HCT116 (cell line): ENCODE results near the gene ZBTB7C. TPM values are rescaled to one million over a fixed set of nuclear protein-coding genes. Genes with fewer than 3 reads are reported as not detected.

ENCODE experiments used
- ATAC-seq: fragments of 200-7000 bp; cut with Tn5 transposase; 2 replicates; pipeline ENCODE4 v1.9.1; 2020; ENCODE audit warnings: mild to moderate bottlenecking, moderate library complexity
- BruUV-seq: library from RNA; stranded (reverse); fragments of 400-500 nt; replicated peaks from 2 replicates; lab custom pipeline; 2021; lab: Mats Ljungman, UMichigan
- CTCF ChIA-PET: fragments of 300-600 bp; sonication (Branson Sonifier 250); formaldehyde crosslinking; loops from one replicate; lab custom pipeline; 2021; ENCODE audit warnings: antibody characterized with exemption; lab: Charles Lee
- POLR2A ChIA-PET: fragments of 300-600, 350-600 bp; sonication (Branson Sonifier 250); formaldehyde crosslinking; loops from one replicate; lab custom pipeline; 2021; ENCODE audit warnings: antibody characterized with exemption; lab: Charles Lee
- RAD21 ChIA-PET, 2 experiments: fragments of 300-600 bp; sonication (Branson Sonifier 250); formaldehyde crosslinking; loops; one replicate each; lab custom pipeline; 2023; ENCODE audit warnings: low total read pairs in 2 of 2; ENCODE audit not compliant: uncharacterized antibody in 2 of 2, unreplicated experiment in 2 of 2, low non-redundant PET in 1 of 2; lab: Charles Lee
- DNase-seq: peaks from one replicate; pipeline ENCODE4 v3.0.0-alpha.2; 2010; ENCODE audit warnings: low read depth, low spot score
- H2AFZ ChIP-seq: fragments of 200-600 bp; shearing (Covaris generic), sonication (generic); 2 replicates; pipeline ENCODE4 v1.6.1; 2017; ENCODE audit warnings: low read depth, mixed run types, mixed read lengths, antibody characterized with exemption, low read length; ENCODE audit not compliant: poor library complexity, severe bottlenecking
- H3K27ac ChIP-seq: 2 replicates; pipeline ENCODE4 v1.5.1; 2012; ENCODE audit warnings: low read depth, low read length
- H3K27me3 ChIP-seq: fragments of 200-600 bp; sonication (generic); 2 replicates; pipeline ENCODE4 v1.6.1; 2016; ENCODE audit warnings: mixed run types, low read length, mixed read lengths; ENCODE audit not compliant: insufficient read depth
- H3K36me3 ChIP-seq, 2 experiments: fragments of 200-500 bp in 1 of 2; fragments of 200-600 bp in 1 of 2; sonication (Bioruptor generic) in 1 of 2; sonication (generic) in 1 of 2; 2 replicates each; pipeline versions ENCODE4 v1.5.1 to v1.6.1; 2014 to 2016; ENCODE audit warnings: low read length in 2 of 2, inconsistent platforms in 1 of 2, mixed read lengths in 1 of 2, mixed run types in 1 of 2; ENCODE audit not compliant: insufficient read depth in 2 of 2, control insufficient read depth in 1 of 2
- H3K4me1 ChIP-seq, 2 experiments: fragments of 200-600 bp in 1 of 2; sonication (generic) in 1 of 2; 2 replicates each; pipeline versions ENCODE4 v1.5.1 to v1.6.1; 2012 to 2017; ENCODE audit warnings: low read length in 2 of 2, inconsistent platforms in 1 of 2, mild to moderate bottlenecking in 1 of 2, mixed read lengths in 1 of 2, mixed run types in 1 of 2, moderate library complexity in 1 of 2; ENCODE audit not compliant: insufficient read depth in 2 of 2, control insufficient read depth in 1 of 2
- H3K4me2 ChIP-seq: fragments of 200-600 bp; sonication (generic); 2 replicates; pipeline ENCODE4 v1.6.1; 2017; ENCODE audit warnings: mixed run types, low read length, mixed read lengths
- H3K4me3 ChIP-seq, 2 experiments: fragments of 200-600 bp in 1 of 2; sonication (generic) in 1 of 2; replicated peaks in 1 of 2; 2 replicates each; pipeline ENCODE4 v1.5.1; 2011 to 2016; ENCODE audit warnings: low read length in 2 of 2, control low read depth in 1 of 2, low read depth in 1 of 2, mild to moderate bottlenecking in 1 of 2, mixed read lengths in 1 of 2, mixed run types in 1 of 2
- H3K79me2 ChIP-seq: fragments of 200-600 bp; sonication (generic); 2 replicates; pipeline ENCODE4 v1.6.1; 2017; ENCODE audit warnings: mild to moderate bottlenecking, mixed run types, low read length, moderate library complexity, mixed read lengths; ENCODE audit not compliant: insufficient read depth
- H3K9ac ChIP-seq: fragments of 200-600 bp; sonication (generic); 2 replicates; pipeline ENCODE4 v1.6.1; 2016; ENCODE audit warnings: low read length, mixed read lengths
- H3K9me2 ChIP-seq: fragments of 200-600 bp; sonication (generic), shearing (Covaris generic); 2 replicates; pipeline ENCODE4 v1.6.1; 2017; ENCODE audit warnings: mixed run types, mild to moderate bottlenecking, moderate library complexity; ENCODE audit not compliant: insufficient read depth
- H3K9me3 ChIP-seq, 2 experiments: fragments of 200-500 bp in 1 of 2; fragments of 200-600 bp in 1 of 2; sonication (Bioruptor generic) in 1 of 2; sonication (generic) in 1 of 2; 2 replicates each; pipeline ENCODE4 v1.6.1; 2014 to 2017; ENCODE audit warnings: low read length in 2 of 2, mixed read lengths in 2 of 2, inconsistent platforms in 1 of 2, low read depth in 1 of 2, mild to moderate bottlenecking in 1 of 2, mixed run types in 1 of 2, moderate library complexity in 1 of 2; ENCODE audit not compliant: control insufficient read depth in 1 of 2, insufficient read depth in 1 of 2
- H4K20me1 ChIP-seq: fragments of 200-600 bp; sonication (generic), shearing (Covaris generic); 2 replicates; pipeline ENCODE4 v1.6.1; 2017; ENCODE audit warnings: mixed run types, mild to moderate bottlenecking, moderate library complexity; ENCODE audit not compliant: insufficient read depth
- EGR1 ChIP-seq: IDR thresholded peaks from 2 replicates; pipeline ENCODE4 v1.6.1; 2012; ENCODE audit warnings: low read depth
- POLR2A ChIP-seq: IDR thresholded peaks from 2 replicates; pipeline ENCODE4 v1.7.0; 2011; ENCODE audit warnings: borderline replicate concordance; ENCODE audit not compliant: insufficient read depth, insufficient read length; ENCODE audit errors: extremely low read depth
- SP1 ChIP-seq: IDR thresholded peaks from 2 replicates; pipeline ENCODE4 v1.6.1; 2012; ENCODE audit warnings: low read depth
- intact Hi-C: fragments of 100-400 bp; cut with micrococcal nuclease; formaldehyde crosslinking; loops from 2 replicates; pipeline ENCODE4 v1.10.0; 2022
- total RNA-seq: library from RNA; stranded (reverse); gene quantifications from one replicate; pipeline ENCODE4 v1.2.1, GENCODE V29; 2021; ENCODE audit not compliant: unreplicated experiment

The ZBTB7C gene
- total RNA-seq, 1 experiment from 2014 or later: 0.37 TPM

- CTCF ChIA-PET: no interaction called here
- BruUV-seq: no TSS peak
- POLR2A ChIA-PET: no interaction called here
- H3K27ac ChIP-seq: no peak overlapping the region
- H3K36me3 ChIP-seq: no peaks in the 10 kb centered on the region
- DNase-seq: no peak
- intact Hi-C loops: no loop called here
- RAD21 ChIA-PET: no interaction called here
- no peak overlapping the region for H3K9ac ChIP-seq
- H3K4me3 ChIP-seq: no peak overlapping the region
- no peak overlapping the region for H2AFZ ChIP-seq
- TF ChIP-seq SP1: no peak
- ATAC-seq: no peak
- H3K27me3 ChIP-seq: no peaks in the 10 kb centered on the region
- H3K79me2 ChIP-seq: no peaks in the 10 kb centered on the region
- H3K9me2 ChIP-seq: no peaks in the 10 kb centered on the region
- H3K4me2 ChIP-seq: no peak overlapping the region
- H4K20me1 ChIP-seq: no peaks in the 10 kb centered on the region
- no peaks in the 10 kb centered on the region for H3K9me3 ChIP-seq
- peaks cover 9% of the 10 kb centered on the region in 2 experiments for H3K4me1 ChIP-seq
These were observed 100.2 kb downstream of the ZBTB7C start for GRCh38 chr18:48308755-48309575.

- CTCF ChIA-PET: no interaction called here
- peaks cover 9% of the 10 kb centered on the region in 2 experiments for H3K4me1 ChIP-seq
- no peak overlapping the region for H3K27ac ChIP-seq
- TF ChIP-seq SP1: peak; percentile 52; the same call in 1 of the 2 replicates
- TF ChIP-seq POLR2A: no peak
- TF ChIP-seq EGR1: peak; percentile 51; the same call in 1 of the 2 replicates
- H3K27me3 ChIP-seq: no peaks in the 10 kb centered on the region
- H3K79me2 ChIP-seq: no peaks in the 10 kb centered on the region
- H2AFZ ChIP-seq: no peak overlapping the region
- H3K9me2 ChIP-seq: no peaks in the 10 kb centered on the region
- H3K9ac ChIP-seq: no peak overlapping the region
- no TSS peak for BruUV-seq
- peak overlapping the region; percentile 56 for H3K4me2 ChIP-seq
- POLR2A ChIA-PET: no interaction called here
- ATAC-seq (peak; percentile 71; the same call in 1 of the 2 replicates), DNase-seq (peak; percentile 6)
- no peak overlapping the region for H3K4me3 ChIP-seq
- no peaks in the 10 kb centered on the region for H3K36me3 ChIP-seq
- intact Hi-C loops: no loop called here
- H4K20me1 ChIP-seq: no peaks in the 10 kb centered on the region
- RAD21 ChIA-PET: no interaction called here
- H3K9me3 ChIP-seq: no peaks in the 10 kb centered on the region
These were observed 101.1 kb downstream of the ZBTB7C start for GRCh38 chr18:48308027-48308635.
